ENCODE measurements around the gene RYR3.

RYR3 gene

DNA sequence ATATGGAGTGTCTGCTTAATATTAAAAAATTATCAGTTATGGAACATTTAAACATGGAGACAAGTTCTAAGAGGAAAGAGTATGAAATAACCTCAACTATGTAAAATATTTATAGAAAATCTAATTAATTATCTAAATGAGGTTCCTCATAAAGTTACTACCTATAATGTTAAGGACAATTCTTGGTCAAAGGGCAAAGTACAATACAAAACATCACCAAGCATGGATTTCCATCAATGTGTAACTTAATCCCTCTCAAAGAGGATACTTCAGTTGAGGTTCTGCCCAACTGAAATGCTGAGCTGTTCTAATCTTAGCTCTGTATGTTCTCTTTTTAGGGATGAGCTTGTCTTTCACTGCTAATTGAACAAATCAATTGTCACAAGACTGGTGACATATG, 601.6 kb downstream of the RYR3 start:
- H3K36me3 ChIP-seq = no peaks in the 10 kb centered on the region
- H3K27me3 ChIP-seq = no peaks in the 10 kb centered on the region
- H3K9me3 ChIP-seq = no peaks in the 10 kb centered on the region
- H3K4me3 ChIP-seq (ENCODE audit: low read depth, low read length) = no peak overlapping the region
- peaks cover 2% of the 10 kb centered on the region; the same call in 1 of the 2 replicates for H3K4me1 ChIP-seq
- DNase-seq = no peak
- TF ChIP-seq, protein P1, sequence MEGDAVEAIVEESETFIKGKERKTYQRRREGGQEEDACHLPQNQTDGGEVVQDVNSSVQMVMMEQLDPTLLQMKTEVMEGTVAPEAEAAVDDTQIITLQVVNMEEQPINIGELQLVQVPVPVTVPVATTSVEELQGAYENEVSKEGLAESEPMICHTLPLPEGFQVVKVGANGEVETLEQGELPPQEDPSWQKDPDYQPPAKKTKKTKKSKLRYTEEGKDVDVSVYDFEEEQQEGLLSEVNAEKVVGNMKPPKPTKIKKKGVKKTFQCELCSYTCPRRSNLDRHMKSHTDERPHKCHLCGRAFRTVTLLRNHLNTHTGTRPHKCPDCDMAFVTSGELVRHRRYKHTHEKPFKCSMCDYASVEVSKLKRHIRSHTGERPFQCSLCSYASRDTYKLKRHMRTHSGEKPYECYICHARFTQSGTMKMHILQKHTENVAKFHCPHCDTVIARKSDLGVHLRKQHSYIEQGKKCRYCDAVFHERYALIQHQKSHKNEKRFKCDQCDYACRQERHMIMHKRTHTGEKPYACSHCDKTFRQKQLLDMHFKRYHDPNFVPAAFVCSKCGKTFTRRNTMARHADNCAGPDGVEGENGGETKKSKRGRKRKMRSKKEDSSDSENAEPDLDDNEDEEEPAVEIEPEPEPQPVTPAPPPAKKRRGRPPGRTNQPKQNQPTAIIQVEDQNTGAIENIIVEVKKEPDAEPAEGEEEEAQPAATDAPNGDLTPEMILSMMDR (IDR thresholded peaks at IDR 0.05; ENCODE audit: low read depth, low read length) = no peak

DNA sequence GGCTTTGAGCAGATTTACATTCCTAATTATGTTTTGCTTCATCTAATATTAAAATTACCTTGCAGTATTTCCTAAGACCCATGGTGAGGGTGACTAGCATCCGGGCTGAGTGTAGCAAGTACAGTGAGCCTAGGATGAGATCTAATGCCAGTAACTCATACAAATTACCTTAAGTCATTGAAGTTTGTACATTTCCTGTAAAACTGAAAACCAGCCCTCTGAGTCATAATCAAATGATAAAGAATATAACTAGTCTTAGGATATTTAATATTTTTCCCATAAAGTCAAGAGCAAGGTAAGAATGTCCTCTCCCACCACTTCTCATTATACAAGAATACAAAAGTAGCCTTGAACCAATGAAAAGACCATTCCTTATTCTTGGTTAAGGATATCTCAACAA, 602.7 kb downstream of the RYR3 start:
- Histone ChIP-seq H3K36me3 (no peaks in the 10 kb centered on the region), H3K4me1 (peaks cover 2% of the 10 kb centered on the region; the same call in 1 of the 2 replicates), H3K9me3 (no peaks in the 10 kb centered on the region), H3K4me3 (ENCODE audit: low read depth, low read length) (no peak overlapping the region), H3K27me3 (no peaks in the 10 kb centered on the region)
- DNase-seq = no peak
- TF ChIP-seq, protein P1 (IDR thresholded peaks at IDR 0.05; ENCODE audit: low read depth, low read length) = no peak
